Hepatocyte (in vitro differentiated cells): ENCODE data around the gene NCLN. TPM values are rescaled to one million over a fixed set of nuclear protein-coding genes. Genes with fewer than 3 reads are reported as not detected.

Experiments
- DNase-seq: peaks from one replicate; pipeline ENCODE4 v3.0.0-alpha.2; 2016; ENCODE audit warnings: low spot score
- H2AFZ ChIP-seq: fragments of 200-600 bp; sonication (generic); 2 replicates; pipeline ENCODE4 v1.6.0; 2016; ENCODE audit warnings: antibody characterized with exemption, mild to moderate bottlenecking
- H3K27ac ChIP-seq: fragments of 200-600 bp; sonication (generic); 2 replicates; pipeline ENCODE4 v1.5.1; 2016; ENCODE audit warnings: mild to moderate bottlenecking
- H3K27me3 ChIP-seq: fragments of 200-600 bp; sonication (generic); 2 replicates; pipeline ENCODE4 v1.6.1; 2016
- H3K36me3 ChIP-seq: fragments of 200-600 bp; sonication (generic); replicated peaks from 2 replicates; pipeline ENCODE4 v1.5.1; 2016; ENCODE audit warnings: low read depth; ENCODE audit not compliant: insufficient read depth
- H3K4me1 ChIP-seq: fragments of 200-600 bp; sonication (generic); 2 replicates; pipeline ENCODE4 v1.5.1; 2016; ENCODE audit warnings: mild to moderate bottlenecking, moderate library complexity; ENCODE audit not compliant: insufficient read depth
- H3K4me2 ChIP-seq: fragments of 200-600 bp; sonication (generic); 2 replicates; pipeline ENCODE4 v1.6.0; 2016
- H3K4me3 ChIP-seq: fragments of 200-600 bp; sonication (generic); 2 replicates; pipeline ENCODE4 v1.5.1; 2016; ENCODE audit warnings: mild to moderate bottlenecking
- H3K79me2 ChIP-seq: fragments of 200-600 bp; sonication (generic); 2 replicates; pipeline ENCODE4 v1.6.0; 2017; ENCODE audit warnings: mild to moderate bottlenecking
- H3K9me2 ChIP-seq: fragments of 200-600 bp; sonication (generic); replicated peaks from 2 replicates; pipeline ENCODE4 v1.6.0; 2017; ENCODE audit warnings: mild to moderate bottlenecking; ENCODE audit not compliant: insufficient read depth
- H3K9me3 ChIP-seq: fragments of 200-600 bp; sonication (generic); 2 replicates; pipeline ENCODE4 v1.5.1; 2016; ENCODE audit warnings: low read depth, mild to moderate bottlenecking
- H4K20me1 ChIP-seq: fragments of 200-600 bp; sonication (generic); 2 replicates; pipeline ENCODE4 v1.6.0; 2016; ENCODE audit warnings: mild to moderate bottlenecking; ENCODE audit not compliant: insufficient read depth, poor library complexity, severe bottlenecking
- CTCF ChIP-seq: fragments of 200-600 bp; sonication (generic); IDR thresholded peaks from 2 replicates; pipeline ENCODE4 v1.5.1; 2016; ENCODE audit warnings: antibody characterized with exemption, mild to moderate bottlenecking; ENCODE audit not compliant: poor library complexity
- EZH2 ChIP-seq: fragments of 200-600 bp; sonication (generic); IDR thresholded peaks from 2 replicates; pipeline ENCODE4 v1.6.1; 2016; ENCODE audit warnings: antibody characterized with exemption, mild to moderate bottlenecking, borderline replicate concordance
- EZH2phosphoT487 ChIP-seq: fragments of 200-600 bp; sonication (generic); IDR thresholded peaks from one replicate; pipeline ENCODE4 v1.6.1; 2018; ENCODE audit warnings: antibody characterized with exemption, mild to moderate bottlenecking, low read depth, moderate library complexity; ENCODE audit not compliant: unreplicated experiment, severe bottlenecking
- WGBS: methylation state at CpG from one replicate; pipeline ENCODE4 v1.1.6; 2016; ENCODE audit warnings: low lambda C conversion rate; ENCODE audit errors: missing lambda C conversion rate; 5-methylcytosine and 5-hydroxymethylcytosine counted together
- polyA plus RNA-seq: library from polyadenylated mRNA; unstranded; fragments of >200 nt; fragmentation: Nextera tagmentation; extraction: Ambion mirVana; gene quantifications from 2 replicates; pipeline ENCODE4 v1.2.1, GENCODE V29; 2016
- total RNA-seq: library from RNA; depleted of rRNA; stranded (reverse); fragments of >200 nt; gene quantifications from 2 replicates; pipeline ENCODE4 v1.2.3, GENCODE V29; 2014

Gene NCLN
- total and polyA plus RNA-seq, 2 experiments from 2014 or later = 44.9 to 94.2 TPM

GRCh38 chr19:3161453-3161852 is 24.3 kb upstream of the NCLN start:
- Histone ChIP-seq H4K20me1 (no peaks in the 10 kb centered on the region), H2AFZ (no peak overlapping the region), H3K4me2 (no peak overlapping the region)

GRCh38 chr19:3162418-3163229 is 23.1 kb upstream of the NCLN start:
- no peaks in the 10 kb centered on the region for H3K9me2 ChIP-seq
- H3K79me2 ChIP-seq = no peaks in the 10 kb centered on the region
- peak overlapping the region; percentile 72 for H3K4me2 ChIP-seq
- H3K36me3 ChIP-seq = no peaks in the 10 kb centered on the region
- DNase-seq = no peak
- no peaks in the 10 kb centered on the region for H3K4me1 ChIP-seq
- H4K20me1 ChIP-seq = no peaks in the 10 kb centered on the region
- H3K9me3 ChIP-seq = no peaks in the 10 kb centered on the region
- no peak overlapping the region for H2AFZ ChIP-seq
- TF ChIP-seq EZH2 (no peak), EZH2phosphoT487 (no peak), CTCF (no peak)
- 73% methylated on average over 28 of the region's 38 CpGs for WGBS
- no peak overlapping the region for H3K4me3 ChIP-seq
- H3K27me3 ChIP-seq = no peaks in the 10 kb centered on the region
- no peak overlapping the region for H3K27ac ChIP-seq

More at GRCh38 chr19:3161453-3161852, 24.3 kb upstream of the NCLN start:
- H3K9me3 ChIP-seq = no peaks in the 10 kb centered on the region
- H3K9me2 ChIP-seq = no peaks in the 10 kb centered on the region
- H3K36me3 ChIP-seq = no peaks in the 10 kb centered on the region
- TF ChIP-seq EZH2phosphoT487 (no peak), EZH2 (no peak), CTCF (no peak)
- no peak overlapping the region for H3K27ac ChIP-seq
- H3K27me3 ChIP-seq = no peaks in the 10 kb centered on the region
- WGBS = 94% methylated on average over 4 of the region's 4 CpGs
- no peak overlapping the region for H3K4me3 ChIP-seq
- H3K4me1 ChIP-seq = no peaks in the 10 kb centered on the region
- H3K79me2 ChIP-seq = no peaks in the 10 kb centered on the region
- no peak for DNase-seq

GRCh38 chr19:3163230-3163886 is 22.4 kb upstream of the NCLN start:
- no peaks in the 10 kb centered on the region for H3K4me1 ChIP-seq
- no peaks in the 10 kb centered on the region for H3K36me3 ChIP-seq
- H3K9me2 ChIP-seq = no peaks in the 10 kb centered on the region
- H3K9me3 ChIP-seq = no peaks in the 10 kb centered on the region
- H4K20me1 ChIP-seq = no peaks in the 10 kb centered on the region
- no peaks in the 10 kb centered on the region for H3K79me2 ChIP-seq
- H3K4me3 ChIP-seq = no peak overlapping the region
- 7% methylated on average over 27 of the region's 27 CpGs for WGBS
- DNase-seq = peak; percentile 84
- H3K4me2 ChIP-seq = peak overlapping the region; percentile 72
- no peak overlapping the region for H3K27ac ChIP-seq
- no peak overlapping the region for H2AFZ ChIP-seq
- H3K27me3 ChIP-seq = no peaks in the 10 kb centered on the region
- no peak for TF ChIP-seq EZH2phosphoT487
- TF ChIP-seq CTCF = peak; percentile 85
- no peak for TF ChIP-seq EZH2
